Measurements from ENCODE around the gene AMFR.

The AMFR gene

DNA sequence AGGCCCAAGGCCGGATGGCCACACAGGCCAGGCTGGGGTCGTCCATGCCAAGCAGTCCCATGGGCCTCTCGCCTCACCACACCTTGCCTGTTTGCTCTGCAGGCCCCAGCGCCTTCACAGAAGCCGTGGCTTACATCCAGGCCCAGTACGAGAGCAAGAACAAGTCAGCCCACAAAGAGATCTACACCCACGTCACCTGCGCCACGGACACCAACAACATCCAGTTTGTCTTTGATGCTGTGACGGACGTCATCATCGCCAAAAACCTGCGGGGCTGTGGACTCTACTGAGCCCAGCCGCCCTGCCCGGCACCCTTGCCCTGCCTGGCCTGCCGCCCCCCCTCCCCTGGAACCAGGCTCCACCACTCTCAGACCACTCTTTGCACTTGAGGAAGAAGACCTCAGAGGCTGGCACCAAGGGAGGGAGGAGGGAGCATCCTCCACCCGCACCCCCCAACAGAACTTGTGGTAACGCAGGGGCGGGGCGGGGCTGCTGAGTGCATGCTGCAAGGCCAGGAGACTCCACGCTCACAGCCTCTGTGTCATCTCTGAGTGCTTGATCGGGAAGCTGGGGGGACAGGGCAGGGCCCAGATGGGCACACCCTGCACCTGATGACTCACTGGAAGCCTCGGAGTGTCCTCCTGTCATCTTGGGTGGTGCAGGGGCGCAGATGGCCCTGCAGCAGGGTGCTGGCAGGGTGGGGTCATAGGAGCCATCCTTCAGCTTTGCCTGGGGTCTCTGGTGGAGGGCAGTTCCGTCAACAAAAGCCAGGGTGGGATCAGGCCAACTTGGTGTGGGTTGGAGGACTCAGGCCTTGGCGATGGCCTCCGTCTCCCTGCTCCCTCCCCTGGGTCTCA is 81.5 kb downstream of the AMFR start:
- DNase-seq (ENCODE audit: low read depth) = no peak
- TF ChIP-seq, protein P1, sequence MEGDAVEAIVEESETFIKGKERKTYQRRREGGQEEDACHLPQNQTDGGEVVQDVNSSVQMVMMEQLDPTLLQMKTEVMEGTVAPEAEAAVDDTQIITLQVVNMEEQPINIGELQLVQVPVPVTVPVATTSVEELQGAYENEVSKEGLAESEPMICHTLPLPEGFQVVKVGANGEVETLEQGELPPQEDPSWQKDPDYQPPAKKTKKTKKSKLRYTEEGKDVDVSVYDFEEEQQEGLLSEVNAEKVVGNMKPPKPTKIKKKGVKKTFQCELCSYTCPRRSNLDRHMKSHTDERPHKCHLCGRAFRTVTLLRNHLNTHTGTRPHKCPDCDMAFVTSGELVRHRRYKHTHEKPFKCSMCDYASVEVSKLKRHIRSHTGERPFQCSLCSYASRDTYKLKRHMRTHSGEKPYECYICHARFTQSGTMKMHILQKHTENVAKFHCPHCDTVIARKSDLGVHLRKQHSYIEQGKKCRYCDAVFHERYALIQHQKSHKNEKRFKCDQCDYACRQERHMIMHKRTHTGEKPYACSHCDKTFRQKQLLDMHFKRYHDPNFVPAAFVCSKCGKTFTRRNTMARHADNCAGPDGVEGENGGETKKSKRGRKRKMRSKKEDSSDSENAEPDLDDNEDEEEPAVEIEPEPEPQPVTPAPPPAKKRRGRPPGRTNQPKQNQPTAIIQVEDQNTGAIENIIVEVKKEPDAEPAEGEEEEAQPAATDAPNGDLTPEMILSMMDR (conservative IDR thresholded peaks at IDR 0.05; ENCODE audit: low read depth, low read length) = no peak
- H3K4me3 ChIP-seq (ENCODE audit: low read length) = no peak overlapping the region

DNA sequence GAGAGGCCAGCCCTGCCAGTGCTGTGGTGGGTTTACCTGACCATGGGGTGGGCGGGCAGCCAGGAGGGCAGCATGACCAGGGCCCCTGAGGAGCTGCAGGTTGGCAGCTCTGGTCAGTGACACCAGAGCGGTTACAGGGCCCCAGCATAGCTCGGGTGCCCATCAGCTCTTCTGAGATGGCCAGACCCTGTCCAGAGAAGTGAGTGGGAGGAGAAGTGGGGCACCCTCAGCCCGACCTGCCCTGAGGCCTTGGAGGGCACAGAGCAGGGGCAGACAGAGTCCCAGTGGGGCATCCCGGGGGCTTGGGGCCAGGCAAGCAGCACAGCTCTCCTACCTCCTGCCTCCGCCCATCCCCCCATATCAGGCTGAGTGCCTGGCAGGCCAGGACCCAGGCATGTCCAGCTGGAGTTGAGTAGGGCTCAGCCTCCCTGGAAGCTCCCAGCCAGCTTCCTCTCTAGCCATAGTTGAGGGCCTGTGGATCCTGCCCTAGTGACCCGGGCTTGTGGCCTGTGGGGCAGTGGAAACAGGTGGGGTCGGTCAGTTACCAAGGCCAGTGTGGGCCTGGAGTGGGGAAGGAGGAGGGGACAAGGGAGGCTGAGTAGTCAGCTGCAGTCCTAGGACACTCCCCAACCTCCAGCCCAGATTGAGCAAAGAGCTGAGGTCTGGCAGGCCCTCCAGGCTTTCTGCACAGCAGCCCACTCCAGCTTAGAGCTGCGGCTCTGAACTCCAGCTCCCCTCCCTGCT is 83.5 kb downstream of the AMFR start:
- TF ChIP-seq, protein P1 (conservative IDR thresholded peaks at IDR 0.05; ENCODE audit: low read depth, low read length) = no peak
- DNase-seq (ENCODE audit: low read depth) = no peak

DNA sequence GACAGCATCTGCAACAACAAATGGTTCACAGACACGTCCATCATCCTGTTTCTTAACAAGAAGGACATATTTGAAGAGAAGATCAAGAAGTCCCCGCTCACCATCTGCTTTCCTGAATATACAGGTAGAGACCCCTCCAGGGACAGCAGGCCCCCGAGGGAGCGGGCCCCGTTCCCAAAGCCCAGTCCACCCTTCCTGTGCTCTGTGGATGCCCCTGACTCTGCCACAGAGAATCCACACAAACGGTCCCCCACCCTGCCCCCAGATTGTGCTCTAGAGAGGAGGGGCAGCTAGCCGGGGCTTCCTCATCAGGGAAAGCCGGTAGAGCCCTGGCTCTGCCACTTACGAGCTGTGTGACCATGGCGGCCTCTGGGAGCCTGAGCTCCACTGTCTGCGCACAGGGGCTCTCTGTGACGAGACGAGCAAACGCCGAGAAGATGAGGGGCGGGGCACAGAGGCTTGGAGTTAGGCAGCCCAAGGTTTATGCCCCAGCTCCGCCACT is 84.4 kb downstream of the AMFR start:
- TF ChIP-seq, protein P1 (conservative IDR thresholded peaks at IDR 0.05; ENCODE audit: low read depth, low read length) = no peak

More for the DNA sequence above, 83.5 kb downstream of the AMFR start:
- H3K4me3 ChIP-seq (ENCODE audit: low read length) = no peak overlapping the region

DNA sequence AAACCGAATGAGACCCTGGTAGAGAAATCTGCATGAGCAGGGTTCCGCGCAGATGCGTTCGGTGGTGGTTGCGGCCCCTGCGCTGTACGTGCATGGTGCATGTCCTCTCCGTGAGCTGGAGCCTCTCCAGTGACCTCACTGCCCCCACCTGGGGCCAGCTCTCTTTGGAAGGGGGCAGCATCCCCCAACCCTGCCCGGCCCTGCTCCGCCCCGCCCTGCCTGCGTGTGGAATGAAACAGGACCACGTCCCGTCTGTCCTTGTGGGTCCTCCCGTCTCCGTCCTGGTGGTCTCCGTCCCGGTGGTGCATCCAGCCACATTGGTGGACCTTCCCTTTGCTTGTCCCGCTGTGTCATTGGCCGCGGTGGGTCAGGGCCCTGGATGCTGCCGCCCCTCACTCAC is 84.9 kb downstream of the AMFR start:
- H3K4me3 ChIP-seq (ENCODE audit: low read length) = no peak overlapping the region
- TF ChIP-seq, protein P1 (conservative IDR thresholded peaks at IDR 0.05; ENCODE audit: low read depth, low read length) = no peak
- DNase-seq (ENCODE audit: low read depth) = no peak

More for the DNA sequence above, 84.4 kb downstream of the AMFR start:
- DNase-seq (ENCODE audit: low read depth) = no peak
- H3K4me3 ChIP-seq (ENCODE audit: low read length) = no peak overlapping the region

DNA sequence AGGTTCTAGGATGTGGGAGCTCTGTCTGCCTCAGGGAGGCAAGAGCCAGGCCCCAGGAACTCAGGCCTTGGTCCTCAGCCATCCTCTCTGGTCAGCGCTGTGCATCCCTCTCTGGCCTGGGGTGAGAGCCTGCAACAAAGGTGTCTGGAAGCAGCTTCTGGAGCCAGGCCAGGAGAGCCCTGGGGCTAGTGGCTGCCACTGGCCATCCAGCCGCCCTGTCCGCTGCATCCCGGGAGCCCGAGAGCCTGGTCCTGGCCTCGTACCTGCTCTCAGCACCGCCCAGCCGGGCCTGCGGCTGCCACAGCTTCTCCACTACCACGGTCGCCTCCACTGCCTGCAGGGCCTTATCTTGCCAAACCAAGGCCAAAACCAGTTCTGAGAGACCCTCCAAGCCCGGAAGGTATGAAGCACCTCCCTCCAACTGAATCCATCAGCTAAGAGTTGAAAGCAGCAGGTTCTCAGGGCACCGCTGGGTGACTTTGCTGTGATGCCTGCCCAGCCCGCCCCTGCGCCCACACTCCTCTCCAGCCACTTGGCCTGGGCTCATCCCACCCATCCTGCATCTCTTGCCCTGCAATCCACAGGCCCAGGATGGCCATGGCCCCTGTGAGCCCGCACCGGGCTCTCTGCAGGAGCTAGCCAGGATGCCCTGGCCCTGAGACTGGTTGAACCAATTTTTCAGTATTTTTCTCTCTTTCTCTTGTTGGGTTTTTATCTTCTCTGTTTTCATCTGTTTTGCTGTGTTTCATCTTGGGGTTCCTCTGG is 85.7 kb downstream of the AMFR start:
- TF ChIP-seq, protein P1 (conservative IDR thresholded peaks at IDR 0.05; ENCODE audit: low read depth, low read length) = no peak
- no peak for DNase-seq (ENCODE audit: low read depth)
- no peak overlapping the region for H3K4me3 ChIP-seq (ENCODE audit: low read length)

DNA sequence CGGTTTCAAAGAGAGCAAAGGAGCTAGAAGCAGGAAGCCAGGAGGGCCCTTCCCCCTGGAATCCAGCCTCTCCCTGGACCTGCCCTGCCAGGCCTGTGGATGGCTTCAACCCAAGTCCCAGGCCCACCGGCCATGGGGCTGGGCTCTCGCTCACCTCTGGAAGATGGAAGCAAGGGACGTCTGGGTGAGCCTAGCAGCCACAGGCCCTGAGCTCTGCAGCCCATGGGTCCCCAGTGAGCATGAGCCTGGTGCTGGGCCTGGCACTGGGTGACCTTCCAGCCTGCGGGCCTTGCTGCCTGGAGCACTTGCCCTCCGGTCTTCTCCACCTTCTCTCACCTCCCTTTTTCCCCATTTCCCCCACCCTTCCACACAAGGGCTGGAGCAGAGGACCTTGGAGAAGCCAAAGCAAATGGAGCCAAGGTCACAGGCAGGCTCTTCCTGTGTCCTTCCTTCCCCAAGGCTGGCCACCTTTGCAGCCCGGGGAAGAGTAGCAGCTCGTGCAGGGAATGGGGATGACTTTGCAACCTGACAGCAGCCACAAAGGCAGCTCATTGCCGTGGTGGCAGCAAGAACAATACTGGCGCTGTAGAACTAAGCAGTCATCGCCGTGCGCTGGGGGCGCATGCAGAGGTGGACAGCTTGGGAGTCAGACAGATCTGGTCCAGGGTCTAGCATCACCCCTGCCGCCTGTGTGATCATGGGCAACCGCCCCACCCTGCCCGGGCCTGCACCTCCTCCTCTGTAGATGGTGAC is 86.6 kb downstream of the AMFR start:
- no peak overlapping the region for H3K4me3 ChIP-seq (ENCODE audit: low read length)
- TF ChIP-seq, protein P1 (conservative IDR thresholded peaks at IDR 0.05; ENCODE audit: low read depth, low read length) = no peak
- DNase-seq (ENCODE audit: low read depth) = no peak

All from retinal pigment epithelial cell (primary cell).